ENCODE results near the gene RANBP9. TPM values are rescaled to one million over a fixed set of nuclear protein-coding genes. Genes with fewer than 3 reads are reported as not detected.

RANBP9 gene
- total RNA-seq, result 28.6 and 36.1 TPM in 2 replicates
- 20.1 and 24.2 TPM in 2 replicates for polyA plus RNA-seq

DNA sequence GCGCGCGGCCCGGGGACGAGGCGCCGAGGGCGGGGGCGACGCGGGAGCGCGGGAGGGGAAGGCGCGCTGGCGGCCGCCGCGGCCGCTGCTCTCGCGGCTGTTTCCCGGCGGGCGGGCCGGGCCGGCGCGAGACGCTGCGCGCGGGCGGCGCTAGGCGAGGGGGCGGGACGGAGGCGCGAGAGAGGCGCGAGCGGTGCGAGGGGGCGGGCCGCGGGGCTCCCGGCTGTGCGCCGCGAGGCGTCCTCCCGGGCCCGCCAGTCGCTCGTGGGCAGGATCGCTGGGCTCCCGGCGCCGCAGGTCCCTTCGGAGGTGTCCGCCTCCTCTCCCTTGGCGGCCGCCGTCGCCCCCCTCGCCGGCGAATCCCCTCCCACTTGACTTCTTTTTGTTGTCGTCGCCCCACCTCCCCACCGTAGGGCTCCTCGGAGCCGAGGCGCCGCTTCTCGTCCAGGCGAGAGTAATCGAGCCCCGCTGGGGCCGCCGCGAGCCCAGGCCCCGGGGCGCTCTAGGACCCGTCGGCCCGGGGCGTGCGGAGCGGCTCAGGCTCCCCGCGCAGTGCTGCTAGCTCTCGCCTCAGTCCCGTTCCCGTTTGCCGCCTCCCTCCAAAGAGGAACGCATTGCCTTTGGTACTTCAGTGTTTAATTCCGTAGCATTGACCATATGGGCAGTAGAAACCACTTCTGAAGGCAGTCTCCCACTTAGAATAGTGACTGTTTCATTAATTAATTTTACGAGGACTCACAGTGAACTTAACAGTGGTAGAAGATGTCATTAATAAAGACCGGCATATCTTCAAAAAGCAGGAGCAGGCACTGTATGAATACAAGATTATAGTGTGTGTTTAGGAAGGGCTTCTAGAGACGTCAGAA lies at the start of gene RANBP9:
RANBP9 (minus strand) TSS at position 103 of the 866 bp plus-strand sequence. CDS start 330 bp downstream, outside the sequence.
- Histone ChIP-seq H3K4me3 (peak within 1 kb of the TSS; percentile 94), H3K9me2 (replicated peaks; ENCODE audit: insufficient read depth) (no peaks in the 10 kb centered on the region), H3K27me3 (no peaks in the 10 kb centered on the region), H3K9me3 (ENCODE audit: low read depth) (no peaks in the 10 kb centered on the region), H4K20me1 (ENCODE audit: insufficient read depth, poor library complexity, severe bottlenecking) (peaks cover 25% of the 10 kb centered on the region), H3K4me1 (ENCODE audit: insufficient read depth) (peaks cover 15% of the 10 kb centered on the region), H3K4me2 (peak within 1 kb of the TSS; percentile 86), H3K27ac (peak within 1 kb of the TSS; percentile 98), H3K79me2 (peaks cover 42% of the 10 kb centered on the region), H3K36me3 (replicated peaks; ENCODE audit: insufficient read depth, low read depth) (no peaks in the 10 kb centered on the region), H2AFZ (peak within 1 kb of the TSS; percentile 92)
- TF ChIP-seq EZH2phosphoT487 (IDR thresholded peaks at IDR 0.05; ENCODE audit: low read depth, severe bottlenecking, unreplicated experiment), result no peak
- no peak for TF ChIP-seq CTCF (IDR thresholded peaks at IDR 0.05; ENCODE audit: poor library complexity)
- WGBS (ENCODE audit: low lambda C conversion rate, missing lambda C conversion rate), result 1% methylated on average over 41 of the region's 102 CpGs
- peak; percentile 96 for DNase-seq (ENCODE audit: low spot score)

GRCh38 chr6:13760307-13761304 lies 49.0 kb upstream of the RANBP9 start:
- Histone ChIP-seq H3K9me2 (replicated peaks; ENCODE audit: insufficient read depth) (no peaks in the 10 kb centered on the region), H3K27me3 (no peaks in the 10 kb centered on the region), H3K36me3 (replicated peaks; ENCODE audit: insufficient read depth, low read depth) (no peaks in the 10 kb centered on the region), H3K9me3 (ENCODE audit: low read depth) (no peaks in the 10 kb centered on the region), H3K27ac (peak overlapping the region; percentile 44), H4K20me1 (ENCODE audit: insufficient read depth, poor library complexity, severe bottlenecking) (no peaks in the 10 kb centered on the region), H3K4me2 (no peak overlapping the region), H3K4me3 (no peak overlapping the region), H2AFZ (no peak overlapping the region), H3K4me1 (ENCODE audit: insufficient read depth) (no peaks in the 10 kb centered on the region), H3K79me2 (no peaks in the 10 kb centered on the region)
- no peak for DNase-seq (ENCODE audit: low spot score)
- WGBS (ENCODE audit: low lambda C conversion rate, missing lambda C conversion rate), result 80% methylated on average over 11 of the region's 11 CpGs
- TF ChIP-seq EZH2 (IDR thresholded peaks at IDR 0.05; ENCODE audit: borderline replicate concordance) (no peak), EZH2phosphoT487 (IDR thresholded peaks at IDR 0.05; ENCODE audit: low read depth, severe bottlenecking, unreplicated experiment) (no peak), CTCF (IDR thresholded peaks at IDR 0.05; ENCODE audit: poor library complexity) (no peak)

GRCh38 chr6:13759025-13759424 lies 47.4 kb upstream of the RANBP9 start:
- no peaks in the 10 kb centered on the region for H3K4me1 ChIP-seq (ENCODE audit: insufficient read depth)
- H3K36me3 ChIP-seq (replicated peaks; ENCODE audit: insufficient read depth, low read depth), result no peaks in the 10 kb centered on the region
- no peaks in the 10 kb centered on the region for H3K27me3 ChIP-seq
- WGBS (ENCODE audit: low lambda C conversion rate, missing lambda C conversion rate), result 94% methylated on average over 6 of the region's 6 CpGs
- no peak for TF ChIP-seq CTCF (IDR thresholded peaks at IDR 0.05; ENCODE audit: poor library complexity)
- no peak for TF ChIP-seq EZH2 (IDR thresholded peaks at IDR 0.05; ENCODE audit: borderline replicate concordance)
- H3K79me2 ChIP-seq, result no peaks in the 10 kb centered on the region
- H3K9me3 ChIP-seq (ENCODE audit: low read depth), result no peaks in the 10 kb centered on the region
- no peak overlapping the region for H3K27ac ChIP-seq
- DNase-seq (ENCODE audit: low spot score), result no peak
- H4K20me1 ChIP-seq (ENCODE audit: insufficient read depth, poor library complexity, severe bottlenecking), result no peaks in the 10 kb centered on the region
- no peak overlapping the region for H2AFZ ChIP-seq
- H3K9me2 ChIP-seq (replicated peaks; ENCODE audit: insufficient read depth), result no peaks in the 10 kb centered on the region
- no peak overlapping the region for H3K4me3 ChIP-seq
- no peak overlapping the region for H3K4me2 ChIP-seq

All from hepatocyte (in vitro differentiated cells).